NCI-H1436 treated with DMSO at 0.1 percent for 48 hours (cell line): ENCODE results near the gene ARSH.
"Not testable (repeated sequence)": the region's sequence is repeated elsewhere in the genome, so short reads cannot be mapped to it uniquely, and the experiment has no call there.

ENCODE experiments used
- DNase-seq: peaks from one replicate; lab custom pipeline; 2025; lab: John Stamatoyannopoulos, UW

ARSH gene, protein sequence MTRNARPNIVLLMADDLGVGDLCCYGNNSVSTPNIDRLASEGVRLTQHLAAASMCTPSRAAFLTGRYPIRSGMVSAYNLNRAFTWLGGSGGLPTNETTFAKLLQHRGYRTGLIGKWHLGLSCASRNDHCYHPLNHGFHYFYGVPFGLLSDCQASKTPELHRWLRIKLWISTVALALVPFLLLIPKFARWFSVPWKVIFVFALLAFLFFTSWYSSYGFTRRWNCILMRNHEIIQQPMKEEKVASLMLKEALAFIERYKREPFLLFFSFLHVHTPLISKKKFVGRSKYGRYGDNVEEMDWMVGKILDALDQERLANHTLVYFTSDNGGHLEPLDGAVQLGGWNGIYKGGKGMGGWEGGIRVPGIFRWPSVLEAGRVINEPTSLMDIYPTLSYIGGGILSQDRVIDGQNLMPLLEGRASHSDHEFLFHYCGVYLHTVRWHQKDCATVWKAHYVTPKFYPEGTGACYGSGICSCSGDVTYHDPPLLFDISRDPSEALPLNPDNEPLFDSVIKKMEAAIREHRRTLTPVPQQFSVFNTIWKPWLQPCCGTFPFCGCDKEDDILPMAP

DNA sequence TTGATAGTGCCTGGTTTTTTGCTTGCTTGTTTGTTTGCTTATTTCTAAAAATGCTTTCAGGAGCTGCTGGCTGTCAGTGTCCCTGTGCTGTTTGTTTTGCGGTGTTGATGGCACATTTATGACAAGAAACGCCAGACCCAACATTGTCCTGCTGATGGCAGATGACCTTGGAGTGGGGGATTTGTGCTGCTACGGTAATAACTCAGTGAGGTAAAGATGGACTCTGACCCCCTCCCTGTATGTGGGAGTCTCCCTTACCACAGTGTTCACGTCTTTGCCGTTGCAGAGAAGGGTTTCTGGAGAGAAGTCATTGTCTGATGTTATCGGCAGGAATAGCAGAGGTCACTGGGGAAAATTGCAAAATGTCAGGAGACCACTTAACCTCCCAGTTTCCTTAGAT, at the start of gene ARSH:
Gene ARSH (plus strand): TSS at position 52 of the 400 bp plus-strand sequence. CDS start 67 bp downstream, at position 119.
- no peak for DNase-seq

DNA sequence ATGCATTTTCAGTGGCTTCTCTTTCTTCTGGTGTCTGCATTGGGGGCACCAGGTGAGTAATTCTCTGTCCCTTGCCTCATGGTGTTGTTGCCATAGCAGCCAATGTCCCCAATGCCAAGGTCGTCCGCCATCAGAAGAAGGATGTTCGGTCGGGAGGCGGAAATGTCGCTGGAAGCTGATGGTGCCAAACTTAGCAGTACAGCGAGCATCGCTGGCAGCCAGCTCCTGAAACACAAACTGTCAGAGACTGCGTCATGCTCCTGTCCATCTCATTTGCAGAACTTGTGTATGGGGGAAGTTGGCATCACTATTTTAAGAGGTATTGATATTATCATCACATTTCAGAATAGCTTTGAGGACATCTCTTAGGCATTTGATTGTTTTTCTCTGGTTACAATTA, 48.1 kb upstream of the ARSH start:
- no peak for DNase-seq

DNA sequence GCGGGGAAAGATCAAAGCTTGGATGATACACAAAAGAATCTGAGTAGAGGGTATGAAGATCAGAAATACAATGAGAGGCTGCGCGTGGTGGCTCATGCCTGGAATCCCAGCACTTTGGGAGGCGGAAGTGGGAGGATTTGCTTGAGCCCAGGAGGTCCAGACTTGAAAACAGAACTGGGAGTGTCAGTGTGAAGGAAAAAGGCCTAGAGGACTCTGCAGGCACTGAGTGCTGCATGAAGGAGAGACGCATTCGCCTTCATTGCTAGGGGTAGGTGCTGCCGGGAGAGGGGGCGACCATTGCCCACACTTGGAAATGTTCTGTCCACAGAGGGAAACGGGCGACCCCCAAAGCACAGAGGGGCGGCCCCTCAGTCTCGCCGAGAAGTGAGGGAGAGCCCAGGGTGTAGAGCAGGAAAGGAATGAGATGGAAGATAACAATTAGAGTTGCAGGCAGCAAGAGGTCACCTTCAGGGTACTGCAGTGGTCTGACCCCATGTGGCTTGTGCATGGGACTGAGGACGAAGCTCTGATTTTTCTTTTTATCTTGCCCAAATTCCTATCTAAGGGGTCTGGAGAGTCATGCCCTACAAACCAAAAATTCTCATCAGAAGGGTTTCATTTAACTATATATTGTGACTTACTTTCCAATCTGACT, 45.4 kb upstream of the ARSH start:
- DNase-seq, result no peak

DNA sequence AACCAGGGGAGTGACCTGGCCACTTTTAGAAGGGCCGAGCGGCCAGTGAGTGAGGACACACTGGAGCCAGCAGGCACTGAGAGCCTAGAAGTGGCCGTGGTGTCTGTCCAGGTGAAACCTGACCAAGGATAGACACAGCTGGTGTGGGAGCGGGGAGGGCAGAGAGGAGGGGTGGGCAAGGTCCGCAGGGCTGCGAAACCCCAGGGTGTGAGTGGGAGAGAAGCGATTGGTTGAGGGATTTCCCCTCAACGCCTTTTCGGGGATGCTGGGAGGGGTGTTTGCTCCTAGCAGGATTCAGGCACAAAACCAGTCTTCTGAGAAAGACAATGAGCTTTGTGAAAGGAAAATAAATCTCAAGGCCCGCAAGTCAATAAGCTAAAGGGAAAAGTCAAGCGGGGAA, 44.0 kb upstream of the ARSH start:
- no peak for DNase-seq

DNA sequence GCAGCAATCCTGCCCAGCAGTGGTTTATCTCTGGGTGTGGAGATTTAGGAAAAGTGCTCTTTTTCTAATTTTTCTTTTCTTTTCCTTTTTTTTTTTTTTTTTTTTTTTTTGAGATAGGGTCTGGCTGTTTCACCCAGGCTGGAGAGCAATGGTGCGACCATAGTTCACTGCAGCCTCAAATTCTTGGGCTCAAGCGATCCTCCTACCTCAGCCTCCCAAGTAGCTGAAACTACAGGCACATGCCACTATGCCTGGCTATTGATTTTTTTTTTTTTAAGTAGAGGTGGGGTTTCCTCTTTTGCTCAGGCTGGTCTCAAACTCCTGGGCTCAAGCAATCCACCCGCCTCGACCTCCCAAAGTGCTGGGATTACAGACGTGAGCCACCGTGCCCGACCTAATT, 42.9 kb upstream of the ARSH start:
- not testable (repeated sequence) for DNase-seq

DNA sequence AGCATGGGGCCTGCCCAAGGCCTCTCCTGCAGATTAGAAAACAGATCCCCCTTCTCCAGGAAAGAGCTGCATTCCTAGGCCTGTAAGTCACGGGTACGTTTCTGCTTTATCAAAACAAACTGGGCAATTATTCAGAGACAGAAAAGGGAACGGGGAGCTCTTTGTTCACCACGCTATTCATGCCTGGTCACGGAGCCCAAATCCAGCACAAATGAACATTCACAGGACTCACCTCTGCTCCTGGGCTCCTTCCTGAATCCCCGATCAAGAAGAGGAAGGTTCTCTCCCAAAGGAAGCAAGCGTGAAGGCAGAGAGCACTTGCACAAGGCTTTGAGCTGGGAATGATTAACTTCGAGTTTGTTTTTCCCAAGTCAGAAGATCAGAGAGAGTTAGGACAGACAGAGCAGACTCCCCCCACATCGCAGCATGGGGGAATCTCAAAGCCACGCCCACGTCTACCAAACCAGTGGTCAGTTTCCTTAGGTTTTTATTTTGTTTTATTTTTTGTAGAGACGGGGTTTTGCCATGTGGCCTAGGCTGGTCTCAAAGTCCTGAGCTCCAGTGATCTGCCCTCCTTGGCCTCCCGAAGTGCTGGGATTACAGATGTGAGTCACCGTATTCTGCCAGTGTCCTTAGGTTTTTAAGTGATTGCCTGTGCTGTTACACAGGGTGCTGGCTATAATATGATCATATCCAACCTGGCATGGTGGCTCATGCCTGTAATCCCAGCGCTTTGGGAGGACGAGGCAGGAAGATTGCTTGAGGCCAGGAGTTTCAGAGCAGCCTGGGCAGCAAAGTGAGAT, 42.2 kb upstream of the ARSH start:
- DNase-seq, result not testable (repeated sequence)

DNA sequence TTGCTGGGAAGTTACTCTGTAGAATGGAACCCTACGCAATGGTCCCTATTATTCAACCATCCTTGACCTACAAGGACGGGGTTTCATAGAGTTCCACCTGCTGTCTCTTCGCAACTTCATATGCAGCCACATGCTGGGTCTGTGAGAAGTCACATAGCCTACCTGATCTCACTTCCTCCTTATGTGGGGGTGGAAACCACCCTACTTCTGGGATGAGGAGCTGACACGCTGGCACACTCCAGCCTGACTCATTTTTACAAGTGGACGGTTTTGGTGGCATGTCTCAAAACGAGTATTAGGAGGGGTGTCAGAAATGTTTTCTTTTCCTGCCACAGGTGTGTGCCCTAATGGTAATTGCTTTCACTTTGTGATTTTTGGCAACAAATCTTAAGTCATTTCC, 40.4 kb upstream of the ARSH start:
- no peak for DNase-seq

DNA sequence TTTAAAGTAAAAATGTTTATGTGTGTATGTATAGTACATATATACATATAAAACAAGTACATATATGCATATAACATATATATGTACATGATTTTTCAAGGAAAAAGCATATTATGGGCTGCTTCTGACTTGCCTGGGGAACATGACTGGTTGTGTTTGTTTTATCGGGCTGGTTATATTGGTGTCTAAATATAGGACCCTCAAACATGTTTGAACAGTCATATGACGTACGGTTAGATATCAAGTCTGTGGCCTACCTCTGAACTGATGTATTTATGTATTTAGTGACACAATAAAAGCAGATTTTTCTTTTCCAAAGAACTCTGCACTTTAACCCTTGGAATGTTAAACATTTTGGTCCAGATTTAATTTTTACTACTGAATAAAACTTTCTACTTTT, 39.3 kb upstream of the ARSH start:
- no peak for DNase-seq

DNA sequence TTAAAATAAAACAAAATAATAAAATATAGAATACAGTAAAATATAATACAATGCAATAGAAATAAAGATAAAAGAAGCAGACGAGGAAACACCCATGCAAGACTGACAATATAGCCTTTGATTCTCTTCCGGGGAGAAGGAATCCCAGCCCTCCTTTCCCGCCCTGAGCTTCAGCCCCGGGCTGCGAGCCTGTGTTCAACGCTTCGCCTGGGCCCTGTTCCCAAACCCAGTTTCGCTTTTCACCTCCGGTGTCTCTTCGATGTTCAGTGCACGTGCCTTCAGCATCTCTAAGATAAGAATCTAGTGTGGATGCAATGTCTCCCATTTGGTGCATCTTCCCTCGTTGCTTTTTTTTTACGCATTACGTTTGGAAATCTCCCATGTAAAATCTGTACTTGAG, 38.8 kb upstream of the ARSH start:
- DNase-seq, result no peak

DNA sequence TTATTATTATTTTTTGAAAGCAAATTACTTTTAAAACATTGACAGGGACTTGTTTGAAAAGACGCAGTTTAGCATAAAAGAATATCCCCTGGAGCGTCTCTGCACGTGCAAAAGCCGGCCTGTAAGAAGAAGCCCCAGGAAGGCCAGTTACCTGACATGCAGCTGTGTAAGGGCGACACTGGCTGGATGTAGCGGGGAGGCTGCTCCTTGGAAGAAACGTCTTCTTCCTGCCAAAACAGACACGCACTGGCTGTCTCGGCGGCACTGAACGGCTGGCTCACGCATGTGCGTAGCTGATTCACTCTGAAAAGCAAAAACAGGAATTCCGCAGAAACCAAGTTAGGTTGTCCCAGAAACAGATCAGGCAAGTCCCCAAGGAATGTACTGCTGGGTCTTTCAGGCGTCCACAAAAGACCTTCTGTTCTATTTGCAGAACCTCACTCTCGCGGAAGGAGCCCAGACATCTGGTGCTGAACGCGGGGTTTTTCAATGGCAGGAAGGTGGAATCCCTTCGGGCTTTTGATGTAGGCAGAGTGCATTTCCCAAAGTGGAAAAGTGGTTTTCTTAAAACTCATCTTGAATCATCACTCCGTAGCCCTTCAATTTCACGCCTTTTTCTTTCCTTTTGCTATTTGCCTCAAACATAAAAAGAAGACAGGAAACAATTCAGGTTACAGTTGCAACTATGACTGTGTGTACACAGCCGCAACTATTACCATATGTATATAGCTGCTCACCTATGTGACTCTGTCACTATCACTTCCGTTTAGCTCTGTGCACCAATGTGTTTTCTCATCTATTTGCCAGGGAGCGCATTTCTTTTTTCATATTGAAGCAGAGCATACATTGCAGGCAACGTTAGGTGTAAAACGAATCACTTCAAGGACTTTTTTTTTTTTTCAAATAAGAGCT, 38.1 kb upstream of the ARSH start:
- DNase-seq, result no peak

DNA sequence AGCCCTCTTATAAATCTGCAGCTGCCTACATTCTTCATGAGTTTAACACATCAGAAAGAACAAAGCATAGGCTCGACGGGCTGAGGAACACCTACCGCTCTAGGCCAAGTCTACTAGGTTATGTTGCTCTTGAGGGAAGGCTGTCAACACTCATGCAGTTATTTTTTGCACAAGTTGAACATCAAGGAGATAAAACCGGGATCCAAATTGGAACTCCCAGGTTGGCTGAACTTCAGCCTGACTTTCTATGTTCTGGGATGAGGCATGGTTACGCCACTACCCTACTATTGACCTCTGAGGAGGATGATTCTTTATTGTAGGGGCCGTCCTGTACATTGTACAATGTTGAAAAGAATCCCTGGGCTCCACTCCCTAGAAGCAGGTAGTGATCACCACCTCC, 37.3 kb upstream of the ARSH start:
- DNase-seq, result no peak

DNA sequence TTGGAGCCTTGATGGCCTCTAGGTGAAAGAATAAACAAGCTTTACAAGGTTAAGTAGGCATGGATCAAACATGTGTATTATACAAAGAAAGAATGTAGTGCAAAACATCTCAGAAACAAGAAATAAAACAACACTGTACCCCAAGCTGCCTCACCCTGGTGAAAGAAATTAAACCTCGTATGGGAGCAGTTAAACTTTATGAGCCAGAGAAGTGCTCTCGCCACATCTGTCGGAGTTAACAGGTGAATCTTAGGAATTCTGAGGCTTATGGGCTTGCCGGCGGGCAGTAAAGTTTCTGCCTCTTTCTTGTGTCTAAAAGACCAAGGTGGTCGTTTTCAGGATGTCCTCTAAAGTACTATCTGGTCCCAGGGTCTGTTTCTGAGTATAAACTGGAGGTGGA, 34.0 kb upstream of the ARSH start:
- DNase-seq, result no peak

DNA sequence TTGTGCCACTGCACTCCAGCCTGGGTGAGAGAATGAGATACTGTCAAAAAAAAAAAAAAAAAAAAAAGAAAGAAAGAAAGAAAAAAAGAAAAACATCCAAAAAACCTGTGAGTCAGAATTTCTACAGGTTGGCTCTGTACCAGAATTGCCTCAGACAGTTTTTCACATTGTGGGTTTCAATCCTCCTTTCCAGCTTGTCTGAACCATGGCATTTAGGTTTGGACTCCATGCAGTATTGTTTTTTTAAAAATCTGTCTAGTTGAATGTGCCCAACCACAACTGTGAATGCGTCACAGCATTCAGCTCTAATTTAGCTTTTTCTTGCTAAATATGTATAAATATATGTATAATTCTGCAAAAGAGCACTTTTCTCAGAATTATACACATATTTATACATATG, 31.4 kb upstream of the ARSH start:
- DNase-seq, result no peak

DNA sequence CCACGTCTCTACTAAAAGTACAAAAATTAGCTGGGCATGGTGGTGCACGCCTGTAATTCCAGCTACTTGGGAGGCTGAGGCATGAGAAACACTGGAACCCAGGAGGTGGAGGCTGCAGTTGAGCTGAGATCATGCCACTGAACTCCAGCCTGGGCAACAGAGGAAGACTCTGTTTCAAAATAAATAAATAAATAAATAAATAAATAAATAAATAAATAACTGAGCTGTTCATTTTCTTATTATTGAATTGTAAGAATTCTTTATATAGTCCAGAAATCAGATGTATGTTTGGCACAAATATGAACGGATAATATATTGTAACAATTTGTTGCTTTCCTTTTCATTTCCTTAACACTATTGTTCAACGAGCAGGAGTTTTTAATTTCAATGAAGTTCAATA, 27.7 kb upstream of the ARSH start:
- not testable (repeated sequence) for DNase-seq

DNA sequence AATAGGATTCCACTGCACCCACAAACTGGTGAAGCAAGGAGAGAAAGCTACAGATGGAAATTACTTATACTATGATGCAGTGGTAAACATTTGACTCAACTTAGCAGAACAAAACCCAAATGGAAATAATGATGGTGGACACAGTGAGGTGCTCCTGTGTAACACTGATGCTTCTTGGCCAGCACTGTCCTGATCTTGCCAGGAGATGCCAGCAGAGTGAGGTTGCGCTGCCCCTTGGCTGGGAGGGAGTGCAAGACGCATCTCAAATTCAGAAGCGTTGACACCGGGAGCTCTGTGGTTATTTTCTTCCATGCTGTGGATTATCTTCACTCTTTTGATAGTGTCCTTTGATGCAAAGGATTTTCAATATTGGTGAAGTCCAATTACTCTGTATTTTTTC, 22.0 kb upstream of the ARSH start:
- DNase-seq, result no peak

DNA sequence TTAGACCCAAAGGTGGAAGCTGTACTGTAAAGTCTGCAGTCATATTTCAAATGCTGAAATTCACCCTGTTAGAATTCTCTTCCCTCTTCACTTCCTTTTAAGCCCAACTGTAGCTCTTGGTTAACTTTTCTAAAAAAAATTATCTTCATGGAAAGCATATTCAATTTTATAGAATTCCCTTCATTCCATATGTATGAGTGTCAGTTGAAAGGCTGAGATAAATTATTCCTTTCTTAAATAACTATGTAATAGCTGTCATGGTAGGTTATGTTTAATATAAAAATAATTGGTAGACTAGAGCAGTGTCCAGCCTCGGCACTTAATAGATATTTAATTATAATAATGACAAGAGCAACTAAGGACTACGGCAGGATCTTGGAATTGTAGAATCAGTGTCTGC, 16.8 kb upstream of the ARSH start:
- no peak for DNase-seq

DNA sequence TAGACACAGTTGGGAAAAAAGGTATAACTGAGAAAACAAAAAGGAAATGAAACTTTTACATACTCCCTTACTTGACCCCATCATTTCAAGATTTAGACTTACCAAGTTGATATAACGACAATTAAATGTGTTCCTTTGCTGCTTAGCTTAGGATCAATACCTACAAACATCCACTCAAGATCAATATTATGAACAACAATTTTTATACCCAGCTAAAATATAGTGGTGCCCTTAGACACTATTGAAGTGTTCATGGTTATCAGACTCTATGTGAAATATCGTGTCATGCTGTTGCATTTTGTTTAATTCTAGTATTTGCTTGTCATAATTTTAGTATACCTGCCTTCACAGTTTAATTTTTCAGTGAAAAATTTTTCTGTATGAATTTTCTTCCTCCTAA, 4.2 kb downstream of the ARSH start:
- DNase-seq, result no peak

DNA sequence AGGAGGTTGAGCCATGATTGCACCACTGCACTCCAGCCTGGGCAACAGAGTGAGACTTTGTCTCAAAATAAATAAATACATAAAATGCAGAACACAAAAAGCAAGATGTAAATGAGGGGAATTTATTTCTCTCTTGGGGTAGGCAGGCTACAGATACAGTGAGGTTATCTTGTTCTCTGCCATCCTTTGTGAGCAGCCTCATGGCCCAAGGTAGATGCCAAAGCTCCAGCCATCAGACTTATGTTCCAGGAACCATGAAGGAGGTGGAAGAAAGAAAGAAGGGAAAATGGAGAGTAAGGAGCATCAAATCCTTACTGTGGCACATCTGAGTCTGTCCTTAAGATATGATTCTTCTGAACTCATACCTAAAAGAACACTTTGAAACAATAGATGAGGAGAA, 11.1 kb downstream of the ARSH start:
- no peak for DNase-seq

DNA sequence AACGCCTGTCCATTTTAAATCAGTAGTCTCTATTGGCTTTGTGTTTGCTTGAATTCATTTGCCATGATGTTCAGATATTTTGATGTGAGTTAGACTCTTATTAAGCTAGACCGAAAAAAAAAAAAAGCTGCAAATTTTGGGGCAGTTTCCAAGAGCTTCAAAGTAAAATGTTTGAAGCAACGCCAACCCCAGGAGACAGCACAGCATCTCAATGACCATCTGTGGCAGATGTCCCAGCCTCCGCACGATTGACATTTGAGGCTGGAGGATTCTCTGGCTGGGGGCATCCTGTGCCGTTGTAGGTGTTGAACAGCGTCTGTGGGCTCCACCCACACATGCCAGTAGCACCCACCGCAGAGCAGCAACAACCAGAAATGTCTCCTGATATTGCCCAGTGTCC, 17.8 kb downstream of the ARSH start:
- no peak for DNase-seq

DNA sequence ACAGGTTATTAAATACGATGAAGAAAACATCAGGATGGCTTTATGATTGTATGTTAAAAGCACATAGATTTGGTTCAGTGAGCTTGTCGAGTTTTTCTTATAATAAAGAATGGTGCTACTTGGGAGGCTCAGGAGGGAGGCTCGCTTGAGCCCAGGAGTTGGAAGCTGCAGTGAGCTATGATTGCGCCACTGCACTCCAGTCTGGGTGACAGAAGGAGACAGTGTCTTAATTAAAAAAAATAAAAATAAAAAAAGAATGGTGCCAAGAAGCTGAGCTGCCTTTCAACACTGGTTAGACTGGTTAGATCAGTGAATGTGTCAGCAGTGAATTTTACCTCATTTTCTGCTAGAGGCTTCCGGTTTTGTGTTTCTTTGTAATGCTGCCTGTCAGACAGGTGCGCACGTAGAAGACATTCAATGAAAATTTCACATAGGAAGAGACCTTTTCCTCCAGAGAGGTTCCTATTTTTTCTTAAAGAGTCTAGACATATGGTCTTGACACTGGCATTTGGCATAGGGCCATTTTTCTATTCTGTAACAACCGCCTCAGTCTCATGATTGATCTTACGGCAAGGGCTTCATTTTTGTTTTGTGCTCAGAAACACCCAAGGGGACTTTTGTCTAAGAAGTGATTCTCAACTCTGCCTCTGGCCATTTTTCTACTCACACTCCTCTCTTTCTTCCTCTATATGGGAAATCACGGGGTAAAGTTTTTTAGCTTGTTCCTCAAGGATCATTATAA, 19.9 kb downstream of the ARSH start:
- no peak for DNase-seq

DNA sequence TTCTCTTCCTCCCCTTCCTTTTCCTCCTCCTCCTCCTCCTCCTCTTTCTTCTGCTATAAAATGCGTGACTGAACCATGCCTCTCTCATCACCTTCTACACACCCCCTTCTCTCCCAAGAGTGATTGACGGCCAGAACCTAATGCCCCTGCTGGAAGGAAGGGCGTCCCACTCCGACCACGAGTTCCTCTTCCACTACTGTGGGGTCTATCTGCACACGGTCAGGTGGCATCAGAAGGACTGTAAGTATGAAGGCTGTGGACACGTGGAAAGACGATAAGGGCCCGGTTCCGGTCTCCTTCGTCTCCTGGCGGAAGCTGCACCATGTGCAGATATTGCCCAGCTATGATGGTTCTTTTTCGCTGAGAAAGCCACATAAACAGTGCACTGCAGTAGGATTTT, 22.8 kb downstream of the ARSH start:
- no peak for DNase-seq
